Skeletal muscle tissue (tissue), 4 donors: ENCODE measurements around the gene COL4A1. TPM values are rescaled to one million over a fixed set of nuclear protein-coding genes. Genes with fewer than 3 reads are reported as not detected.
A peak's percentile ranks its signal among the peaks of the same experiment; 100 is the strongest.

Source experiments
- H3K27ac ChIP-seq: one replicate; pipeline ENCODE4 v1.7.0; 2013; ENCODE audit warnings: mild to moderate bottlenecking, low read depth, low read length, inconsistent platforms
- H3K27me3 ChIP-seq, 3 donors: one replicate each; pipeline ENCODE4 v1.7.0; 2013; ENCODE audit warnings: low read length in 3 of 3; ENCODE audit not compliant: control insufficient read depth in 3 of 3, insufficient read depth in 3 of 3
- H3K36me3 ChIP-seq, 3 donors: one replicate each; pipeline ENCODE4 v1.7.0; 2013; ENCODE audit warnings: low read length in 3 of 3; ENCODE audit not compliant: control insufficient read depth in 3 of 3, insufficient read depth in 3 of 3
- H3K4me1 ChIP-seq, 3 donors: one replicate each; pipeline ENCODE4 v1.7.0; 2013; ENCODE audit warnings: low read length in 3 of 3, mild to moderate bottlenecking in 3 of 3; ENCODE audit not compliant: control insufficient read depth in 3 of 3, insufficient read depth in 3 of 3
- H3K4me3 ChIP-seq, 3 donors: one replicate each; pipeline ENCODE4 v1.7.0; 2013; ENCODE audit warnings: low read length in 3 of 3
- H3K9ac ChIP-seq, 3 donors: one replicate each; pipeline ENCODE4 v1.7.0; 2013; ENCODE audit warnings: low read length in 3 of 3, mild to moderate bottlenecking in 3 of 3, moderate library complexity in 2 of 3, low read depth in 1 of 3
- H3K9me3 ChIP-seq, 3 donors: one replicate each; pipeline ENCODE4 v1.7.0; 2013; ENCODE audit warnings: low read length in 3 of 3; ENCODE audit not compliant: control insufficient read depth in 3 of 3
- total RNA-seq: library from RNA; depleted of rRNA; stranded (reverse); fragments of >200 nt; gene quantifications from one replicate; pipeline ENCODE4 v1.2.3, GENCODE V29; 2014
- donor health status: Osteomylitis.

Gene COL4A1
- total RNA-seq, 1 donor from 2014 or later: 774 TPM

GRCh38 chr13:110311443-110312338 is 4.7 kb upstream of the COL4A1 start:
- Histone ChIP-seq H3K4me1 (peaks cover 37 to 42% (median 38%) of the 10 kb centered on the region in 3 donors), H3K27ac (peak overlapping the region; percentile 60), H3K9me3 (no peaks in the 10 kb centered on the region), H3K9ac (peak overlapping the region in 1 of 3 donors; percentile 71), H3K27me3 (peaks cover 23 to 42% (median 39%) of the 10 kb centered on the region in 3 donors), H3K4me3 (peak overlapping the region; percentile 38 to 63 (median 54)), H3K36me3 (peaks cover 0 to 4% (median 0%) of the 10 kb centered on the region in 3 donors)

- no peaks in the 10 kb centered on the region for H3K9me3 ChIP-seq
- H3K4me1 ChIP-seq: peaks cover 37 to 42% (median 38%) of the 10 kb centered on the region in 3 donors
- peak overlapping the region; percentile 60 for H3K27ac ChIP-seq
- peak overlapping the region; percentile 38 to 63 (median 54) for H3K4me3 ChIP-seq
- H3K9ac ChIP-seq: peak overlapping the region in 1 of 3 donors; percentile 71
- peaks cover 28 to 48% (median 40%) of the 10 kb centered on the region in 3 donors for H3K27me3 ChIP-seq
- peaks cover 0 to 4% (median 0%) of the 10 kb centered on the region in 3 donors for H3K36me3 ChIP-seq
Observed at GRCh38 chr13:110310541-110311442, 3.8 kb upstream of the COL4A1 start.

- H3K4me1 ChIP-seq: peaks cover 32 to 42% (median 37%) of the 10 kb centered on the region in 3 donors
- peak overlapping the region in 1 of 3 donors; percentile 85 for H3K9ac ChIP-seq
- H3K9me3 ChIP-seq: no peaks in the 10 kb centered on the region
- H3K27me3 ChIP-seq: peaks cover 28 to 55% (median 40%) of the 10 kb centered on the region in 3 donors
- H3K36me3 ChIP-seq: peaks cover 0 to 4% (median 0%) of the 10 kb centered on the region in 3 donors
- H3K27ac ChIP-seq: peak overlapping the region; percentile 85
- H3K4me3 ChIP-seq: peak overlapping the region; percentile 79 to 93 (median 81)
Observed at GRCh38 chr13:110309661-110310524, 2.9 kb upstream of the COL4A1 start.

GRCh38 chr13:110308656-110309359 is 1.9 kb upstream of the COL4A1 start:
- peak overlapping the region; percentile 74 to 85 (median 76) for H3K9ac ChIP-seq
- peaks cover 0 to 4% (median 0%) of the 10 kb centered on the region in 3 donors for H3K36me3 ChIP-seq
- H3K9me3 ChIP-seq: no peaks in the 10 kb centered on the region
- peaks cover 28 to 64% (median 45%) of the 10 kb centered on the region in 3 donors for H3K27me3 ChIP-seq
- peak overlapping the region; percentile 79 to 93 (median 81) for H3K4me3 ChIP-seq
- H3K27ac ChIP-seq: peak overlapping the region; percentile 85
- peaks cover 30 to 42% (median 37%) of the 10 kb centered on the region in 3 donors for H3K4me1 ChIP-seq

GRCh38 chr13:110307767-110308655 is 1.1 kb upstream of the COL4A1 start:
- no peaks in the 10 kb centered on the region for H3K9me3 ChIP-seq
- peak overlapping the region; percentile 74 to 85 (median 76) for H3K9ac ChIP-seq
- peaks cover 32 to 72% (median 52%) of the 10 kb centered on the region in 3 donors for H3K27me3 ChIP-seq
- H3K36me3 ChIP-seq: peaks cover 0 to 4% (median 0%) of the 10 kb centered on the region in 3 donors
- H3K27ac ChIP-seq: peak overlapping the region; percentile 85
- H3K4me3 ChIP-seq: peak overlapping the region; percentile 79 to 93 (median 81)
- H3K4me1 ChIP-seq: peaks cover 30 to 50% (median 41%) of the 10 kb centered on the region in 3 donors

- peak overlapping the region; percentile 57 to 85 (median 71) for H3K9ac ChIP-seq
- H3K27ac ChIP-seq: peak overlapping the region; percentile 85
- peaks cover 32 to 76% (median 57%) of the 10 kb centered on the region in 3 donors for H3K27me3 ChIP-seq
- H3K4me1 ChIP-seq: peaks cover 33 to 52% (median 42%) of the 10 kb centered on the region in 3 donors
- H3K36me3 ChIP-seq: peaks cover 0 to 4% (median 0%) of the 10 kb centered on the region in 3 donors
- H3K9me3 ChIP-seq: no peaks in the 10 kb centered on the region
- H3K4me3 ChIP-seq: peak overlapping the region; percentile 75 to 81 (median 79)
Observed at GRCh38 chr13:110306340-110306959, 507 bp downstream of the COL4A1 start.

GRCh38 chr13:110305949-110306339 is 1.0 kb downstream of the COL4A1 start:
- peaks cover 27 to 72% (median 55%) of the 10 kb centered on the region in 3 donors for H3K27me3 ChIP-seq
- H3K4me1 ChIP-seq: peaks cover 28 to 47% (median 37%) of the 10 kb centered on the region in 3 donors
- peak overlapping the region; percentile 57 to 85 (median 71) for H3K9ac ChIP-seq

More at GRCh38 chr13:110305949-110306339, 1.0 kb downstream of the COL4A1 start:
- Histone ChIP-seq H3K36me3 (peaks cover 0 to 4% (median 0%) of the 10 kb centered on the region in 3 donors), H3K27ac (peak overlapping the region; percentile 85), H3K9me3 (no peaks in the 10 kb centered on the region), H3K4me3 (peak overlapping the region; percentile 75 to 81 (median 79))
